GM08714 (cell line): Measurements from ENCODE around the gene ALPI.
"Not testable (repeated sequence)": the region's sequence is repeated elsewhere in the genome, so short reads cannot be mapped to it uniquely, and the experiment has no call there.

Experiments
- H3K4me3 ChIP-seq: fragments of 200-500 bp; sonication (Bioruptor generic); 2 replicates; pipeline ENCODE4 v1.5.1; 2014; ENCODE audit warnings: mild to moderate bottlenecking, low read length, inconsistent platforms
- ZNF274 ChIP-seq: IDR thresholded peaks from 2 replicates; pipeline ENCODE4 v1.6.1; 2012; ENCODE audit warnings: mild to moderate bottlenecking, low read depth, low read length

ALPI gene

GRCh38 chr2:232434091-232434490 is 21.9 kb upstream of the ALPI start:
- TF ChIP-seq ZNF274 = no peak
- H3K4me3 ChIP-seq = no peak overlapping the region

GRCh38 chr2:232434563-232435374 is 21.2 kb upstream of the ALPI start:
- TF ChIP-seq ZNF274 = no peak
- no peak overlapping the region for H3K4me3 ChIP-seq

DNA sequence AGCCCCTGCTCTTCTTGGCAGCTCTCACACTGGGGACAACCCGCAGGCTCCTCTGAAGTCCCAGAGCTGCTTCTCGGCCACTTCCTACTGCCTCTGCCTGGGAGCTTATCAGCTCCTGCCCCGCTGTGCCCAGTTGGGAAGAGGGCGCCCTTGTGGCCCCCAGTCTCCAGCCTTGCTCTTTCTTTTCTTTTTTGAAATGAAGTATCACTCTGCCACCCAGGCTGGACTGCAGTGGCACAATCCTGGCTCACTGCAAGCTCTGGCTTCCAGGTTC is 20.6 kb upstream of the ALPI start:
- TF ChIP-seq ZNF274 = no peak
- no peak overlapping the region for H3K4me3 ChIP-seq

DNA sequence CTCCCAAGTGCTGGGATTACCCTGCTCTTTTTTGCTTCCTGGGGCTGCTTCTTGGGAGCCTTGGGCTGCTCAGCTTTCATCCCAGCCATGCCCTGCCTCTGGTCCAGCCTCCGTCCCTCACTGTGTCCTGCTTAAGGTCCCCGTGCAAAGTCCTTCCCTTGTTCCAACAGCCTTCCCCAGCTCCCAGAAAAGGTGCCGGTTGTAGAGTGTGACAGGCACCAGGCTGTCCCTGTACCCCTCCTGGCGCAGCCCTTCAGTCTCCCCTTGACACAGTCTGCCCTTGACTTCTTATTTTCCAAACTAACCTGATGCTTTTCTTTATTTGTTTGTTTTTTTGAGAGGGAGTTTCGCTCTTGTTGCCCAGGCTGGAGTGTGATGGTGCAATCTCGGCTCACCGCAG is 20.1 kb upstream of the ALPI start:
- no peak overlapping the region for H3K4me3 ChIP-seq
- no peak for TF ChIP-seq ZNF274

DNA sequence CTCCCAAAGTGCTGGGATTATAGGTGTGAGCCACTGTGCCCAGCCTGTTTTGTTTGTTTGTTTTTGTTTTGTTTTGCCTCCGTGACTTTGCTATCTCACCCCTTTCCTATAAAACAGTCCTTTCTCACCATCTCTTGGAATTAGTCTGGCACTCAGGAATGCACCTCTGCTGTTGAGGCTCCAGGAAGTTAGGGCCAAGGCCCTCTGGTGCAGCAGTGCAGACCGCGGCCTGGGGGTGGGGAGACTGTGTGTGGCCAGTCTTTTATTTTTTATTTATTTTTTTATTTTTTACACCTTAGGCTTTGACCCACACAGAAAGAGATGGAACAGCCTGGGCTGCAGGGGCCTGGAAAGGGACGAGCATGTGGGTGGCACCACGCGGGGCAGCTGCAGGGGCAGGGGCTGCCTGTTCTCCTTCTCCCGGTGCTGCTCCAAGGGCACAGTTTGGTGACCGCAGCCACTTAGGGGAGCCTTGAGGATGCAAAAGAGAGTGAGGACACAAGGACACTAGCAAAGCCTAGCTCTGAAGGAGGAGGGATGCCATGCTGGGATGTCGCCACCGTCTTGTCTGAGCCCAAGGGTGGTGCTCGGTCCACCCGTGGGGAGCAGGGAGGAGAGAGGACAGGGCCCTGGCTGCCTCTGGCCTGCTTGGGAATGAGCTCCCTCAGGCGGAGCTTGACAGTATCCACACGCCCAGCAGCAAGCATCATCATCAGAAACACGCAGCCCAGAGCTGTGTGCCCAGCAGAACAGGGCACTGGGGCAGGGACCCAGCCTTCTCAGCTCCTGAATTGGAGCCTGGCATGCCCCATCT is 19.4 kb upstream of the ALPI start:
- TF ChIP-seq ZNF274 = no peak
- no peak overlapping the region for H3K4me3 ChIP-seq

GRCh38 chr2:232437195-232437571 is 18.8 kb upstream of the ALPI start:
- no peak overlapping the region for H3K4me3 ChIP-seq
- TF ChIP-seq ZNF274 = no peak

- TF ChIP-seq ZNF274 = no peak
- H3K4me3 ChIP-seq = no peak overlapping the region
These were observed 17.9 kb upstream of the ALPI start for GRCh38 chr2:232438091-232438490.

DNA sequence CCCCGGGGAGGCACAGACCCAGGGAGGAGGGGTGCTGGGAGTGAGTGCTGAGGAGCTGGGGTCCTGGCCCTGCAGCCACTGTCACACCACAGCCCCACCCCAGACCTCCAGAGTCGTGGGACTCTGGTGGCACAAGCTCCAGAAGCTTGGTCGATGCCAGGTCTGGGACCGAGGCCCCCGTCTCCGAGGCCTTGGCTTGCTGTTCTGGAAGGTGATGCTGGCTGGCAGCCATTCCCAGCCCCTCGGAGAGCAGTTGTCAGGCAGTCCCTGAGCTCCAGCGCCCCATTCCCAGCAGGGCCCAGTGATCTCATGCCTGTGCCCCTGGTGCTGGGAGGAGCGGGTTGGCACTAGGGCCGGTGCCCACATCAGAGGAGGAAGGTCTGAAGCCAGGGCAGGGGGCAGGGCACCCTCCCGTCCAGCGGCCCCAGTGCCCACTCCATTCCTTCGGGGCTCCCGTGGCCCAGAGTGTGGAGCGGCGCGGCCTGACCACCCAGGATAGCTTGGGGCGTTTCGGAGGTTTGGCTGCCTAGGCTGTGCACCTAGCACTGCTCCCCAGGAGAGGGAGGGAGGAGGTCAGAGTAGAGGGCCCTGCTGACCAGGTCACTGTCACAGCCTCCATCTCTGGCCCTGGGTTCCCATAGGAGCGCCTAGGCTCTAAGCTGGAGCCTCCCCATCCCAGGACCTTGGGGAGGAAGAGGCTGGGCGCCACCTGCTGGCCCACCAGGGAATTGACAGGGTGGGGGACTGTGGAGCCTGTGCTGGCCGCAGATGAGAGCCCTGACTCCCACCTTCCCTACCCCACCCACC is 16.8 kb upstream of the ALPI start:
- no peak for TF ChIP-seq ZNF274
- H3K4me3 ChIP-seq = no peak overlapping the region

DNA sequence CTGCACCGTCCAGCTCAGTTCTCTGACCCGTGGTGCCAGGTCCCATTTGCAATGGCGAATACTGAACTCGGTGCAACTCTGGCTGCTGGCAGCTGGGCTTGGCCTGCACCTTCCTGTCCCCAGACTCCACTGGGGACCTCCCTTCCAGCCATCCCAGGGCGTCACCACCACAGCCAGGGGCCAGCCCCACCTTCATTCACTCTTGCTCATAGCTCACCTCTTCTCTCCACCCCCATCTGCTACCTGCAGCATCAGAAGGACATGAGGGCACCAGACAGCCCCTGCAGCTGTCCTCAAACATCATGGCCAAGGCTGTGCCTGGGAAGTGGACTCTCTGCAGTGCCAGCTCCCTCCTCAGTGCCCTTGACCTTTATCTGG is 16.2 kb upstream of the ALPI start:
- H3K4me3 ChIP-seq = no peak overlapping the region
- no peak for TF ChIP-seq ZNF274

- H3K4me3 ChIP-seq = not testable (repeated sequence)
These were observed 15.5 kb upstream of the ALPI start for GRCh38 chr2:232440220-232441018.

GRCh38 chr2:232441147-232441651 is 14.8 kb upstream of the ALPI start:
- TF ChIP-seq ZNF274 = no peak
- no peak overlapping the region for H3K4me3 ChIP-seq

- H3K4me3 ChIP-seq = not testable (repeated sequence)
These were observed 14.0 kb upstream of the ALPI start for GRCh38 chr2:232441922-232442321.

GRCh38 chr2:232442431-232442830 is 13.5 kb upstream of the ALPI start:
- H3K4me3 ChIP-seq = not testable (repeated sequence)

DNA sequence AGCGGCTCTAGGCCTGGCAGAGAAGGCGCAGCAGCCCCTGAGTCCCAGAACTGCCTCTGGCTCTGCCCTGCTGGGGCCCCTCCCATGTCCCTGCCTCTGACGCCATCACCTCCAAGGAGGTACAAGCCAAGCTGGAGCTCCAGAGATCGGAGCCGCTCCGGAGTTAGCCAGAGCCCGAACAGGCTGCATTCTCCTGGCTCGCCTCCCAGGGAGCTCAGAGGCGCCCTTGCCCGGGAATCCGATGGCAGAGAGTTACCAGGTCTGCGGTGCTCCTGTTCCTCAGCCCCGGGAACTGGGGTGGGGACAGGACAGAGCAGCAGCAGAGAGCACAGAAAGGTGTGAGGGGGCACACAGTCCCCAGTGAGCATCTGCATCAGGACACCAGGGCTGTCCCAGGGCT is 12.9 kb upstream of the ALPI start:
- H3K4me3 ChIP-seq = not testable (repeated sequence)

DNA sequence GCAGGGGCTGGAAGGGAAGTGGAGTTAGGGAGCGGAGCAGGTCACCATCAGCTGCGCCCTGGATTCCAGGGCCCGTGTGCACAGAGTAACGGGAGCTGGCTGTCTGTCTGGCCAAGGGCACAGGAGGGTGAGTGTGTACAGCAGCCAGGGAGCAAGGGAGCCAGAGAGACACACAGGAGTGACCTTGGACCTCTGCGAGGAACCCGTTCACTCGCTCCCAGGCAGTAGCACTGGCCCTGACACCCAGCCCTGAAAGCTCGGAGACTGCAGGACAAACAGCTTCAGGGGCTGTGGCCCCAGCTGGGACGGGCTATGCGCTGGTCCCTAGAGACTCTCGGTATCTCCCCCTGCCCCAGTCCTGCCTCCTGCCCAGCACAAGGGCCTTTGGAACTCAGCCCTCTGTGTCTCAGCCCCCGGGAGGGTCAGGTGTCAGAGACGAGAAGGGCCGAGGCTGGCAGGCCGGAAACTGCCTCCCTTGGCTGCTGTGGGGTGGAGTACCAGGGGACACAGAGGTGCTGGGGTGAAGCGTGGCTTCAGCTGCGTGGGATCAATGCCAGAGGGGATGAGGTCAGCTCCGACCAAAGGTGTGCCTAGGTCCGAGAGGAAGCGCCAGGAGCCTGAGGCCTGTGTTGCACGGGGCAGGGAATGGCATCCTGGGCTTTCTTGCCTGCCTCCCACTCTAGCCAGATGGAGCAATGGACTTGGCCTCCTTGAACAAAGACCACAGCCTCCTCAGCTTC is 12.1 kb upstream of the ALPI start:
- not testable (repeated sequence) for H3K4me3 ChIP-seq
